NCI-H82 treated with DMSO at 0.1 percent for 48 hours (cell line): ENCODE measurements around the gene HIPK3.
A peak's percentile ranks its signal among the peaks of the same experiment; 100 is the strongest.
"Not testable (repeated sequence)": the region's sequence is repeated elsewhere in the genome, so short reads cannot be mapped to it uniquely, and the experiment has no call there.

Source experiments
- DNase-seq: peaks from one replicate; lab custom pipeline; 2025; ENCODE audit not compliant: unreplicated experiment; lab: John Stamatoyannopoulos, UW

Gene HIPK3

DNA sequence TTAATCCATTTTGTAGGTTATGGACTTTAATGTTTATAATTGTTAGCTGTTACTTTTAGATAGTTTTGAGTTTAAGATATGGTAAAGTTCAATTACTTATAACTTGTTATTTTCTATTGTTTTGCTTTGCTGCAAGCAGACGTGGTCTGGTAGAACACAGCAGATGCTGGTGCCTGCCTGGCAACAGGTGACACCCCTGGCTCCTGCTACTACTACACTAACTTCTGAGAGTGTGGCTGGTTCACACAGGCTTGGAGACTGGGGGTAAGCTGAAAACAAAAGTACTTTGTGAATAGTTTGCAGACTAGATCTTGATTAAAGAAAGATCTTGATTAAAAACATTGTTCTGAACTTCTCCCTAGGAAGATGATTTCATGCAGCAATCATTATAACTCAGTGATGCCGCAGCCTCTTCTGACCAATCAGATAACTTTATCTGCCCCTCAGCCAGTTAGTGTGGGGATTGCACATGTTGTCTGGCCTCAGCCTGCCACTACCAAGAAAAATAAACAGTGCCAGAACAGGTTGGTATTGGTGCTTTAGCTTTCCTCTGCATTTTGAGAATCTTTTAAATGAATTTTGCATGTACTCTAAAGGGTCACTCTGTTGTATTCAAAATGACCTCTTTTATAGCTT lies 90.4 kb downstream of the HIPK3 start:
- DNase-seq, result no peak

GRCh38 chr11:33350287-33350686 lies 93.1 kb downstream of the HIPK3 start:
- DNase-seq, result no peak

- no peak for DNase-seq
Measured at GRCh38 chr11:33358150-33358831, 101.1 kb downstream of the HIPK3 start.

GRCh38 chr11:33360642-33361041 lies 103.5 kb downstream of the HIPK3 start:
- no peak for DNase-seq

DNA sequence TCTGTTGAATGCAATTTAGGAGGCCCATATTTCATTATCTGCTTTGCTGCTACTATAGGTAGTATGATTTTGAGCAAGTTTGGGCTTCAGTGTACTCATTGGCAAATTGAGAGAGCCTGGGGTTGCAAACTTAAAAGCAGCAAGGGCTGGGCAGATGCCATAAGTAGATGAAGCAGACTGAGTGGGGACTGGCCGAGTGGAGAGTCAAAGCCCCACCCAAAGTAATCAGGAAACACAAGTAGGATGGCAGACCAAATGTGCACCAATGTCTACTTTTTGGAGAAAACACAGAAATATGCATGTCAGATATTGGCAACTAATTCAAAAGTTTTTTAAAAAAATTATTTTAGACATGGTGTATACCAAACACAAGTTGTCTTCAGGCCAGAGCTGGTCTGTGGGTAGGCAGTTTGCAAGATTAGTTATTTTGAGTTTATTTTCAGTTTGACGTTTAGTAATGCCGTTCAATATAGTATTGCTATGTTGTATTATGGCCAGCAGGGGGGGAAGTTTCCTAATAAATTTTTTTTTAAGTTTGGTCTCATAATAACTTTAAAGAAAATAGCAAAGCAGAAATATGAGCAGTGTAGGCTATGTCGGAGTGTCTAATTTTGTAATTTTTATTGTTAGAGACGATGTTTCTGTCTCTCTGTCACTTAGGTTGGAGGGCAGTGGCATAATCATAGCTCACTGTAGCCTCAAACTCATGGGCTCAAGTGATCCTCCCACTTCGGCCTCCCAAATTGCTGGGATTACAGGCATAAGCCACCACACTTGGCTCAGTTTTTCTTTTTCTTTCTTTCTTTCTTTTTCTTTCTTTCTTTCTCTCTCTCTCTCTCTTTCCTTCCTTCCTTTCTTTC lies 105.1 kb downstream of the HIPK3 start:
- DNase-seq, result peak; percentile 18

DNA sequence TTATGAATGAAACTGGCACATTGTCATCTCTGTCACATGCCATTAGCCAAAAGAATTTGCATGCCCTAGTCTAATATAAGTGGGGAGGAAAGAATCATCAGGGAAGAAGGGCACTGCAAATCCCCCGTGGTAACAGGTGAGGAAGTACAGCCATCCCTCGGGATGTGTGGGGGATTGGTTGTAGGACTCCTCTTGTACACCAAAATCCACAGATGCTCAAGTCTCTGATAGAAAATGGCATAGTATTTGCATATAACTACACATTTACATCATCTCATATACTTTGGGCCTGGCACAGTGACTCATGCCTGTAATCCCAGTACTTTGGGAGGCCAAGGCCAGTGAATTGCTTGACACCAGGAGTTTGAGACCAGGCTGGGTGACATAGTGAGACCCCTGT lies 109.7 kb downstream of the HIPK3 start:
- DNase-seq, result no peak

DNA sequence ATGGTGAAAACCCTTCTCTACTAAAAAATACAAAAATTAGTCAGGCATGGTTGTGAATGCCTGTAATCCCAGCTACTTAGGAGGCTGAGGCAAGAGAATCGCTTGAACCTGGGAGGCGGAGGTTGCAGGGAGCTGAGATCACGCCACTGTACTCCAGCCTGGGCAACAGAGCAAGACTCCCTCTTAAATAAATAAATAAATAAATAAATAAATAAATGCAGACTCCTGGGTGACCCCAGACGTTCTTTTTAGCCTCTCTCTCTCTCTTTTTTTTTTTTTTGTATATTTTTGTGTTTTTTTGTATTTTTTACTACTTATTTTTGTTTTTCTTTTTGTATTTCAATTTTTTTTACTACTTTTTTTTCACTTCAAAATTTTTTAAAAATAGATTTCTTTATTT lies 111.3 kb downstream of the HIPK3 start:
- DNase-seq, result not testable (repeated sequence)

DNA sequence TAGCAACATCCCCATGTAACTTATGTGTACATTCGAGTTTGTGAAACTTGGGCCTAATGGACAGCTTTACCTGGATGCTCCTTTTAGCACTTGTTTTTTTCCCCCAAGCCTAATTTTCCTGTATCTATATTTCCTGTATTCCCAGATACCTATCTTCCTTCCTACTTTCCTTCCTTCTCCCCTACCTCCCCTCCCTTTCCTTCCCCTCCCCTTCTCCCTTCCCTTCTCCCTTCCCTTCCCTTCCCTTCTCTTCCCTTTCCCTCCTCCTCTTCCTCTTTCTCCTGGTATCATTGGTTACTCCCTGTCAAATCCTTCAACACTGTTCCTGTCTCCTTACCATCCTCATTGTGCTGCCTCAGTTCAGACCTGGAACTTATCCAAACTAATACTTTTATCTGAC lies 111.8 kb downstream of the HIPK3 start:
- DNase-seq, result no peak

DNA sequence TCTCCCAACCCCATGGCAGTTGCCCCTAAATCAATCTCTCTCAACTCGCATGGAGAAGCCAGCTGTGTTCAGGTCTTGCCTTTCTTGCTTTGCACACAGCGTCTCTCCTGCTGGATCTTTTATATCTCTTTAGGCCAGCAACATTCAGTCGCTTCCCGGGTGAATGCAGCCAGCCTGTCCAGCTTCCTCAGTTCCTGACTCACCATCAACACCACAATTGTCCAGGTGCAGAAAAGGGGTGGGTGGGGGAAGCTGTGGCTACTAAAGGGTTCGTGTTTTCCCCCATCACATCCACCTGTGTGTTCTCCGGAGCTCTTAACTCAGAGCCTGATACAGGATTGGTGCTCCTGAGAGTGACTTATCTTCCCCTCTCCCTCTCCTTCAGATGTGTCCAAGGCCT lies 116.5 kb downstream of the HIPK3 start:
- DNase-seq, result no peak

- DNase-seq, result no peak
Measured at GRCh38 chr11:33375236-33375635, 118.1 kb downstream of the HIPK3 start.

DNA sequence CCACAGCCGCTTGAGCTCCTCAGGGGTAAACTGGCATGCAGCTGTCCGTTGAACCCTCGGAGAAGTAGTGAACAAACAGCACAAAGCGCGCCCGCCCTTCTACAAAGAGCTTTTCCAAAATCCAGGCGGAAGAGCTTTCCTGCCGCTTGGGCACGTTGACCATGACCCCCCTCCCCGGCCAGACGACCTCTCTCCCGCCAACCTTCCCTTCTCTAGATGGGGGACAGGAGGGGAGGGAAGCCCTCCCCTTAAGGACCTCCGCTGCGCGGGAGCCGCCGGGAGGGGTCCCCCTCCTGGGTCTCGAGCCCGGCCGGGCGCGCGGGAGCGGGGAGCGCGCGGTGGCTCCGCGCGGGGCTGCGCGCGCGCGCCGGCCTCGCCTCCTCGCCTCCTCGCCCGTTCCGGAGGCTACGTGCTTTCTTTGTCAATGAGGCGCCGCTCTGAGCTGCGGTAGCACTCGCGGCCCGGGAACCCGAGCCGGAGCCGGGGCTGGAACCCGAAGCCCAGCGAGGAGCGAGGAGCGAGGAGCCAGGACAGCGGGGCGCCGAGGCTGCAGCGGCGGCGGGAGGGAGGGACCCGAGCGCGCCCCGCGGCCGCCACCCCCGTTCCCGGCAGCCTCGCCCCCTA lies 118.6 kb downstream of the HIPK3 start, which contains the start of gene KIAA1549L:
KIAA1549L (plus strand) TSS at position 421 of the 624 bp plus-strand sequence.
- DNase-seq, result no peak

DNA sequence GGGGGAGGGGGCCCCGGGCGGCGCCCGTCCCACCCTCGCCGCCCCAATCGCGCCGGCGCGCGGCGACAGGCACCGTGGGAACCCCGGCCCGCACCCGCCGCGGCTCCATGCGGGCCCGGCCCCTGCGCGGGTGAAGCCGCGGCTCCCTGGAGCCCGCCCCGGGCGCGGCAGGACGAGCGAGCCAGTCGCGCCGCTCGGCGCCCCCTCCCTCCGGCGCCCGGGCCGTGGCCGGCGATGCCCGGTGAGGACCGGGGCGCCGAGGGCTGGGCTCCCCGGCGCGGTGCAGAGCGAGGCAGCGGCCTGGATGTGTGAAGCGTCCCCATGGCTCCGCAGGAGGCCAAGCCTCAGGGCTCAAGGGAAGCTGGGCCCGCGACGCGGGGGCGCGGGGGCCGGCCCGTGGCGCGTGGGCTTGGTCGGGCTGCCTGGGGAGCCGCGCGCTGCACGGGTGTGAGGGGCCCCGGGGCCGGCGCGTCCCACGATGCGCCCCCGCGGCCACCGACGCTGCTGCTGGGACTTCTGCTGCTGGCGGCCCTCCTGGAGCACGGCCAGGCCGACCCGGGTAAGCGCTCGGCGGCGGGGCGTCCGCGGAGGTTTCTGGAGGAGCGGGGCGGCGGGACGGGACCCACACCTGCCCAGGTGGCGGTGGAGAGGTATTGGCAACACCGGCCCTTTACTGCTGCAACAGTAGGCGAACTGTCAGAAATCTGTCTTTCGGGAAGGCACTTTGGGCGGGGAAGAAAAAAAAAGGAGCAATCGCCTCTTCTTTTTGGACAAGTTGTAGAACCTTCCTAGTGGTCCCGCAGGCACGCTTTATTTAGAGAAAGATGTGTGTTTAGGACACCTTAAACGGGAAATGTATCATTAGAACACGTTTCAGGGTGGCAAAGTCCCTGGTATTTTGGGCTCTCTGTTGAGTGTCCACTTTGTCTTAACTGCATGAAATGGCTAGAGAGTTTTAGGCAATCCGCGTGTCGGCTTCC lies 119.4 kb downstream of the HIPK3 start:
- DNase-seq, result no peak

GRCh38 chr11:33377412-33378370 lies 120.5 kb downstream of the HIPK3 start:
- no peak for DNase-seq

DNA sequence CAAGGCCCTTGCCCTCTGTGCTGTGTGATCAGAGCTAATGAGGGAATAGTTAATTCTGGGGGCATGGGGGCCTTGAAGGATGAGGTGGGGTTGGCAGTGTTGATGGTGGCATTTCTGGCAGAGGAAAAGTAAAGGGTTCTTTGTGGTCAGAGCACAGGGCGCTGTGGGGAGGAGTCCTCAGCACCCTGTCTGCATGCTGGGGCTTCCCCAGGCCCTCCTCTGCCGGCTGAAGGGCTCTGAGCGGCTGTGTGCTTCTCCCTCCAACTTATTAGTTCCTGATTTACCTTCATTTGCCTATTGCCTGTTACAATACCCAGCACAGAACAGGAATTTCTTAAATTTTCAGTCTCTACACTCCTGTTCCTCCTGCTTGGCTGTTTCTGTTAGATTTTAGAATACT lies 122.8 kb downstream of the HIPK3 start:
- no peak for DNase-seq

DNA sequence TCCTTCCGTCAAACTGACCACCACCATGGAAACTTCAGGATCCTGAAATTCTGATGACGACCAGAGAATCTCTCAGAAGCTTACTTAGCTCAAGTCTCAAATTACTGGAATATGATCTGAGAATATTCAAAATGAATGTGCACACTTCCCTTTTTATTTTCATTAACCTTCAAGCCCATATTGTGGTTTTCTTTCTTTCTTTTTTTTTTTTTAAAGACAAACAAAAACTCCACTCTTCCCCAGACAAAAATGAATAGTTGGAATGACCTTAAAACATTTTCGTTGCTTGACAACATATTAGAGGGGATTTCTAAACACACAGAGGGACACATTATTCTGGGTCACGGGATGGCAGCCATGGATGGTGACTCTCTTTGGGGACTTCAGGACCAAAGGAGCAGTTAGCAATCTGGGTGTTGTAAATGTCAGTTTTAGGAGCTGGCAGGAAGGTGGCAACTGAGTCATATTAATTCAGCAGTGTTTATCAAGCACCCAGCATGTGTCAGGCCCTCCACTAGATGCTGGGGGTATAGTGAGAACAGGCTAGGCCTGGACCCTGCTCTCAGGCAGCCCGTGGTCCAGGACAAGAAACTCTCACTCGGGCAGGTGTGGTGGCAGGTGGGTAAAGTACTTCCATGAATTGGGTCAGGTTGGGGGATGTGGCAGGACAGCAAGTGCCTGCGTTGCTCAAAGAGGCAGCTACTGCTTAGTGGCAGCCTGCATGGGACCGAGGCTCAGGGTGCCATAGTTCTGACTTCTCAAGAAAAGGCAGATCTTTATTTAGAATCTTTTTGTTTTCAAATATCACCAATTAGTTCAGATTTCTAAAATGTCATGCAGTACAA lies 126.1 kb downstream of the HIPK3 start:
- no peak for DNase-seq

GRCh38 chr11:33383920-33384209 lies 126.7 kb downstream of the HIPK3 start:
- DNase-seq, result no peak

GRCh38 chr11:33384220-33384619 lies 127.0 kb downstream of the HIPK3 start:
- DNase-seq, result no peak

- no peak for DNase-seq
Measured at GRCh38 chr11:33387581-33387980, 130.4 kb downstream of the HIPK3 start.
